Measurements from ENCODE around the gene DZANK1. TPM values are rescaled to one million over a fixed set of nuclear protein-coding genes. Genes with fewer than 3 reads are reported as not detected.

DZANK1 gene
- total RNA-seq, 2 donors from 2014 or later = 1.6 TPM

DNA sequence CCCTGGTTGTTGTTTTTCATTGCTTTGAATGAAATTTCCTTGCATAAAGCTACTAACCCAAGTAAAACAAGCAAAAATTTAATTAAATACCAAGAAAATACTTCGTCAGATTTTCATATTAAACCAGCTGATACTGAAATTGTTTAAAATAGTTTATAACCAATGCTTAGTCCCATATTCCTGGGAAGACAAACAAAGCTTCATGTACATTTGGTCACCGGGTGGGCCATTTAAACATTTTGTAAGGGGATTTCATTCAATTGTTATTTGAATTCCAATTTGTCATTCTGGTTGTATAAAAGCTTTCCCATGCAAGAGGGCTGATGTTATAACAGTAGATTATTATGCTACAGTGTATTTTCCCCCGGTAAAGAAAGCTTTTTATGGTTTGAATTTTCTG lies 30.8 kb upstream of the DZANK1 start:
- Histone ChIP-seq H3K36me3 (replicated peaks in 1 of 2; ENCODE audit: insufficient read depth in 1 of 2, low read depth in 2 of 2) (peaks cover 0 to 3% of the 10 kb centered on the region in 2 donors), H3K27me3 (no peaks in the 10 kb centered on the region), H3K4me3 (no peak overlapping the region), H3K4me1 (peaks cover 13% of the 10 kb centered on the region), H3K9me3 (no peaks in the 10 kb centered on the region), H3K27ac (peak overlapping the region in 2 of 4 donors; percentile 19 to 62)
- DNase-seq (no peak), ATAC-seq (no peak)
- TF ChIP-seq POLR2A (IDR thresholded peaks at IDR 0.05) = no peak
- TF ChIP-seq CTCF (IDR thresholded peaks at IDR 0.05) = no peak
- intact Hi-C loops (cut with DNase I) = no loop called here
- WGBS, 2 donors = 89% methylated on average over 3 of the region's 3 CpGs

- Histone ChIP-seq H3K9me3 (no peaks in the 10 kb centered on the region), H3K27ac (peak within 1 kb of the TSS in 3 of 4 donors; percentile 19 to 62 (median 58)), H3K4me1 (peaks cover 13% of the 10 kb centered on the region), H3K4me3 (peak within 1 kb of the TSS; percentile 35 to 72), H3K27me3 (no peaks in the 10 kb centered on the region), H3K36me3 (replicated peaks in 1 of 2; ENCODE audit: insufficient read depth in 1 of 2, low read depth in 2 of 2) (peaks cover 0 to 3% of the 10 kb centered on the region in 2 donors)
- WGBS, 2 donors = 3 to 4% methylated on average over 19 to 31 of the region's 31 CpGs
- peak; percentile 85 to 88 (median 88) for DNase-seq
- TF ChIP-seq CTCF (IDR thresholded peaks at IDR 0.05) (no peak), POLR2A (IDR thresholded peaks at IDR 0.05) (peak in 2 of 3 donors; percentile 54)
- intact Hi-C loops (cut with DNase I) = no loop called here
- ATAC-seq = peak; percentile 100
Observed at GRCh38 chr20:18496740-18497592, 30.1 kb upstream of the DZANK1 start, which contains the start of gene RBBP9. RBBP9 (minus strand) TSS chr20:18497225; CDS start chr20:18497167, 58 bp downstream.

DNA sequence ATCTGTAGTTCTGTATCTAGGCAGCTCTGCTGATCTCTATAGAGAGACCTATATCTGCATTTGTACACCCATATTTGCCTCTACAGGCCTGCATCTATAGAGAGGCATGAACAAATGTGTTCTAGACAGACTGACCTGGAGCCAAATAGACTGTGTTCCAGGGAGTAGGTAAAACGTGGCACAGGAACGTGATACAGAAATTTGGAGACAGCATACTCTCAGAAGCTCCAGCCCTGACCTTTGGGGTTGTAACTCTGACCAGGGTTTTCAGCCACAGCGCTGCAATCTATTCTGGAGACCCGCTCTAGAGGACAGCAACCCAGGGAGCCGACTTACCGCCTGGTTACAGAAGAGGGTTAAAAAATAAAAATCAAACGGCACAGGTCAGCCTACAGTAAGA lies 29.2 kb upstream of the DZANK1 start:
- WGBS, 2 donors = 12 to 18% methylated on average over 7 of the region's 7 CpGs
- DNase-seq (no peak), ATAC-seq (no peak)
- peaks cover 13% of the 10 kb centered on the region for H3K4me1 ChIP-seq
- no peak overlapping the region for H3K4me3 ChIP-seq
- peaks cover 0 to 3% of the 10 kb centered on the region in 2 donors for H3K36me3 ChIP-seq (replicated peaks in 1 of 2; ENCODE audit: insufficient read depth in 1 of 2, low read depth in 2 of 2)
- no peak overlapping the region for H3K27ac ChIP-seq
- intact Hi-C loops (cut with DNase I) = no loop called here
- TF ChIP-seq CTCF (IDR thresholded peaks at IDR 0.05) (no peak), POLR2A (IDR thresholded peaks at IDR 0.05) (no peak)
- H3K9me3 ChIP-seq = no peaks in the 10 kb centered on the region
- no peaks in the 10 kb centered on the region for H3K27me3 ChIP-seq

- TF ChIP-seq POLR2A (IDR thresholded peaks at IDR 0.05) (no peak), CTCF (IDR thresholded peaks at IDR 0.05) (no peak)
Observed at GRCh38 chr20:18488301-18488700, 21.5 kb upstream of the DZANK1 start.

More at GRCh38 chr20:18488301-18488700, 21.5 kb upstream of the DZANK1 start:
- ATAC-seq (no peak), DNase-seq (no peak)
- WGBS, 2 donors = 86 to 93% methylated on average over 3 of the region's 3 CpGs
- Histone ChIP-seq H3K27me3 (no peaks in the 10 kb centered on the region), H3K9me3 (no peaks in the 10 kb centered on the region), H3K4me1 (no peaks in the 10 kb centered on the region), H3K4me3 (no peak overlapping the region), H3K27ac (no peak overlapping the region), H3K36me3 (replicated peaks in 1 of 2; ENCODE audit: insufficient read depth in 1 of 2, low read depth in 2 of 2) (peaks cover 0 to 11% of the 10 kb centered on the region in 2 donors)
- intact Hi-C loops (cut with DNase I) = no loop called here
